ENCODE results near the gene NRP2.

The NRP2 gene

GRCh38 chr2:205796805-205797313, 114.6 kb downstream of the NRP2 start:
- no peak overlapping the region for H3K4me2 ChIP-seq (ENCODE audit: low read depth, low read length, poor library complexity, severe bottlenecking)
- H3K36me3 ChIP-seq (ENCODE audit: insufficient read depth, low read length), result no peaks in the 10 kb centered on the region

GRCh38 chr2:205797866-205798265, 115.6 kb downstream of the NRP2 start:
- Histone ChIP-seq H3K4me3 (ENCODE audit: low read length, poor library complexity, severe bottlenecking) (no peak overlapping the region), H3F3A (ENCODE audit: low read depth) (no peaks in the 10 kb centered on the region), H3K36me3 (ENCODE audit: insufficient read depth, low read length) (no peaks in the 10 kb centered on the region), H3K9me3 (ENCODE audit: insufficient read depth, low read depth, low read length) (no peaks in the 10 kb centered on the region; the same call in 1 of the 2 replicates), H3K9me2 (replicated peaks; ENCODE audit: low read depth, low read length) (no peaks in the 10 kb centered on the region), H3K79me2 (ENCODE audit: insufficient read depth, low read length) (no peaks in the 10 kb centered on the region), H4K20me1 (ENCODE audit: insufficient read depth, low read length, poor library complexity, severe bottlenecking) (no peaks in the 10 kb centered on the region), H3K4me1 (ENCODE audit: insufficient read depth, low read length, poor library complexity, severe bottlenecking) (peaks cover 20% of the 10 kb centered on the region), H2AFZ (ENCODE audit: low read length) (no peak overlapping the region), H3K9ac (ENCODE audit: low read depth, low read length, poor library complexity, severe bottlenecking) (no peak overlapping the region), H3K4me2 (ENCODE audit: low read depth, low read length, poor library complexity, severe bottlenecking) (no peak overlapping the region), H3K27me3 (ENCODE audit: insufficient read depth, low read length, poor library complexity, severe bottlenecking) (no peaks in the 10 kb centered on the region)
- TF ChIP-seq EZH2phosphoT487 (IDR thresholded peaks at IDR 0.05; ENCODE audit: borderline replicate concordance), result no peak
- TF ChIP-seq CTCF (conservative IDR thresholded peaks at IDR 0.05; ENCODE audit: low read length), result no peak

More at GRCh38 chr2:205796805-205797313, 114.6 kb downstream of the NRP2 start:
- no peak overlapping the region for H3K9ac ChIP-seq (ENCODE audit: low read depth, low read length, poor library complexity, severe bottlenecking)
- TF ChIP-seq EZH2phosphoT487 (IDR thresholded peaks at IDR 0.05; ENCODE audit: borderline replicate concordance) (no peak), CTCF (conservative IDR thresholded peaks at IDR 0.05; ENCODE audit: low read length) (no peak)
- peaks cover 10% of the 10 kb centered on the region for H3K4me1 ChIP-seq (ENCODE audit: insufficient read depth, low read length, poor library complexity, severe bottlenecking)
- H3K9me3 ChIP-seq (ENCODE audit: insufficient read depth, low read depth, low read length), result no peaks in the 10 kb centered on the region; the same call in 1 of the 2 replicates
- H4K20me1 ChIP-seq (ENCODE audit: insufficient read depth, low read length, poor library complexity, severe bottlenecking), result no peaks in the 10 kb centered on the region
- no peak overlapping the region for H2AFZ ChIP-seq (ENCODE audit: low read length)
- H3K79me2 ChIP-seq (ENCODE audit: insufficient read depth, low read length), result no peaks in the 10 kb centered on the region
- no peaks in the 10 kb centered on the region for H3K27me3 ChIP-seq (ENCODE audit: insufficient read depth, low read length, poor library complexity, severe bottlenecking)
- H3K4me3 ChIP-seq (ENCODE audit: low read length, poor library complexity, severe bottlenecking), result no peak overlapping the region
- no peaks in the 10 kb centered on the region for H3K9me2 ChIP-seq (replicated peaks; ENCODE audit: low read depth, low read length)
- no peaks in the 10 kb centered on the region for H3F3A ChIP-seq (ENCODE audit: low read depth)

GRCh38 chr2:205800224-205800623, 117.9 kb downstream of the NRP2 start:
- Histone ChIP-seq H4K20me1 (ENCODE audit: insufficient read depth, low read length, poor library complexity, severe bottlenecking) (no peaks in the 10 kb centered on the region), H3K4me2 (ENCODE audit: low read depth, low read length, poor library complexity, severe bottlenecking) (no peak overlapping the region), H3K79me2 (ENCODE audit: insufficient read depth, low read length) (no peaks in the 10 kb centered on the region), H3F3A (ENCODE audit: low read depth) (no peaks in the 10 kb centered on the region), H3K9me3 (ENCODE audit: insufficient read depth, low read depth, low read length) (no peaks in the 10 kb centered on the region; the same call in 1 of the 2 replicates), H3K27me3 (ENCODE audit: insufficient read depth, low read length, poor library complexity, severe bottlenecking) (no peaks in the 10 kb centered on the region), H3K9ac (ENCODE audit: low read depth, low read length, poor library complexity, severe bottlenecking) (no peak overlapping the region), H3K36me3 (ENCODE audit: insufficient read depth, low read length) (no peaks in the 10 kb centered on the region), H3K4me3 (ENCODE audit: low read length, poor library complexity, severe bottlenecking) (no peak overlapping the region), H2AFZ (ENCODE audit: low read length) (no peak overlapping the region), H3K4me1 (ENCODE audit: insufficient read depth, low read length, poor library complexity, severe bottlenecking) (peaks cover 37% of the 10 kb centered on the region), H3K9me2 (replicated peaks; ENCODE audit: low read depth, low read length) (no peaks in the 10 kb centered on the region)
- TF ChIP-seq EZH2phosphoT487 (IDR thresholded peaks at IDR 0.05; ENCODE audit: borderline replicate concordance), result no peak
- TF ChIP-seq CTCF (conservative IDR thresholded peaks at IDR 0.05; ENCODE audit: low read length), result no peak
